Left ventricle myocardium superior (tissue), 1 donor: ENCODE data around the gene PCK1. TPM values are rescaled to one million over a fixed set of nuclear protein-coding genes. Genes with fewer than 3 reads are reported as not detected.

Experiments
- ATAC-seq: fragments of 200-7000 bp; cut with Tn5 transposase; one replicate; pipeline ENCODE4 v1.9.1; 2020; ENCODE audit warnings: mild to moderate bottlenecking, moderate library complexity
- DNase-seq: peaks from one replicate; pipeline ENCODE4 v3.0.0-alpha.2; 2020
- intact Hi-C: fragments of 100-400 bp; cut with micrococcal nuclease; formaldehyde crosslinking; loops from one replicate; pipeline ENCODE4 v1.11.0; 2022
- total RNA-seq: library from RNA; stranded (reverse); fragmentation: NEBNext Ultra II Directional; extraction: Animal tissue kit (Norgen Biotek cat#: 25700); gene quantifications from one replicate; pipeline ENCODE4 v1.2.1, GENCODE V29; 2021
- donor health status: DM: no; HTN: yes; CAD: no; lungs with severe emphysema.

PCK1 gene
- total RNA-seq, 1 donor from 2014 or later: 0.62 TPM

- ATAC-seq (no peak), DNase-seq (no peak)
- intact Hi-C loops: no loop called here
Measured at GRCh38 chr20:57583289-57584257, 22.7 kb downstream of the PCK1 start.

- intact Hi-C loops: no loop called here
- ATAC-seq (no peak), DNase-seq (no peak)
Measured at GRCh38 chr20:57584768-57585461, 24.0 kb downstream of the PCK1 start.

GRCh38 chr20:57585466-57586213, 24.7 kb downstream of the PCK1 start:
- no peak for ATAC-seq
- no peak for DNase-seq
- intact Hi-C loops: no loop called here

- DNase-seq (no peak), ATAC-seq (no peak)
- intact Hi-C loops: no loop called here
Measured at GRCh38 chr20:57586370-57586793, 25.5 kb downstream of the PCK1 start.

GRCh38 chr20:57586943-57587277, 26.0 kb downstream of the PCK1 start:
- no peak for ATAC-seq
- DNase-seq: no peak
- intact Hi-C loops: no loop called here

- DNase-seq (no peak), ATAC-seq (no peak)
- intact Hi-C loops: no loop called here
Measured at GRCh38 chr20:57587278-57587988, 26.5 kb downstream of the PCK1 start.

GRCh38 chr20:57587989-57588377, 27.1 kb downstream of the PCK1 start:
- DNase-seq (no peak), ATAC-seq (no peak)
- intact Hi-C loops: no loop called here

GRCh38 chr20:57588596-57588995, 27.7 kb downstream of the PCK1 start:
- intact Hi-C loops: no loop called here
- DNase-seq: no peak
- ATAC-seq: no peak

- ATAC-seq (no peak), DNase-seq (no peak)
- intact Hi-C loops: no loop called here
Measured at GRCh38 chr20:57589123-57589727, 28.3 kb downstream of the PCK1 start.

- intact Hi-C loops: no loop called here
- no peak for ATAC-seq
- DNase-seq: no peak
Measured at GRCh38 chr20:57589728-57590484, 29.0 kb downstream of the PCK1 start.

- DNase-seq (no peak), ATAC-seq (no peak)
- intact Hi-C loops: no loop called here
Measured at GRCh38 chr20:57590485-57591288, 29.8 kb downstream of the PCK1 start.

GRCh38 chr20:57591289-57592229, 30.6 kb downstream of the PCK1 start:
- DNase-seq: no peak
- intact Hi-C loops: no loop called here
- ATAC-seq: no peak

- DNase-seq: no peak
- intact Hi-C loops: no loop called here
- ATAC-seq: no peak
Measured at GRCh38 chr20:57592263-57593092, 31.6 kb downstream of the PCK1 start.

- DNase-seq: no peak
- ATAC-seq: no peak
- intact Hi-C loops: no loop called here
Measured at GRCh38 chr20:57593134-57593886, 32.4 kb downstream of the PCK1 start.
